Measurements from ENCODE around the gene SLC9B1. TPM values are rescaled to one million over a fixed set of nuclear protein-coding genes. Genes with fewer than 3 reads are reported as not detected.

The SLC9B1 gene
- total RNA-seq, result 1 to 10 TPM in 3 of 4 donors, not detected in 1; 1.9 to 3.1 (median 2.5) TPM

GRCh38 chr4:103019308-103020124 lies at the start of gene SLC9B1:
Gene SLC9B1 (minus strand): TSS chr4:103019705. CDS start chr4:102991711, 27,994 bp downstream.
- TF ChIP-seq CTCF (IDR thresholded peaks at IDR 0.05; ENCODE audit: low read depth), result no peak

- no peak for TF ChIP-seq CTCF (IDR thresholded peaks at IDR 0.05; ENCODE audit: low read depth)
Observed at GRCh38 chr4:103067841-103068547, 48.5 kb upstream of the SLC9B1 start.

GRCh38 chr4:103060453-103061148 lies 41.1 kb upstream of the SLC9B1 start:
- no peak for TF ChIP-seq CTCF (IDR thresholded peaks at IDR 0.05; ENCODE audit: low read depth)

- TF ChIP-seq CTCF (IDR thresholded peaks at IDR 0.05; ENCODE audit: low read depth), result no peak
Observed at GRCh38 chr4:103054030-103054429, 34.5 kb upstream of the SLC9B1 start.

- no peak for TF ChIP-seq CTCF (IDR thresholded peaks at IDR 0.05; ENCODE audit: low read depth)
Observed at GRCh38 chr4:103052779-103053178, 33.3 kb upstream of the SLC9B1 start.

- no peak for TF ChIP-seq CTCF (IDR thresholded peaks at IDR 0.05; ENCODE audit: low read depth)
Observed at GRCh38 chr4:103052145-103052544, 32.6 kb upstream of the SLC9B1 start.

Measured in subcutaneous adipose tissue (tissue), 4 donors.